SU-DHL-6 (cell line): Measurements from ENCODE around the gene CCDC170.
"Not testable (repeated sequence)": the region's sequence is repeated elsewhere in the genome, so short reads cannot be mapped to it uniquely, and the experiment has no call there.

Experiments used
- H2AFZ ChIP-seq: fragments of 200-600 bp; sonication (generic); 2 replicates; pipeline ENCODE4 v1.6.1; 2014; ENCODE audit warnings: low read depth, mild to moderate bottlenecking, moderate library complexity, mixed read lengths, antibody characterized with exemption, low read length; ENCODE audit not compliant: severe bottlenecking
- H3F3A ChIP-seq: fragments of 200-600 bp; shearing (Covaris generic); 2 replicates; pipeline ENCODE4 v1.6.0; 2016; ENCODE audit warnings: antibody characterized with exemption, mild to moderate bottlenecking; ENCODE audit not compliant: insufficient read depth
- H3K27ac ChIP-seq: fragments of 200-600 bp; sonication (generic); 2 replicates; pipeline ENCODE4 v1.5.1; 2016; ENCODE audit warnings: low read depth, mild to moderate bottlenecking, low read length, moderate library complexity, mixed read lengths
- H3K27me3 ChIP-seq: fragments of 200-600 bp; sonication (generic), shearing (Covaris generic); 2 replicates; pipeline ENCODE4 v1.6.0; 2014; ENCODE audit warnings: mild to moderate bottlenecking, low read length
- H3K36me3 ChIP-seq: fragments of 200-600 bp; sonication (generic); 2 replicates; pipeline ENCODE4 v1.6.1; 2014; ENCODE audit warnings: mild to moderate bottlenecking, low read length, mixed read lengths
- H3K4me2 ChIP-seq: fragments of 300-600, 200-600 bp; shearing (Covaris generic), sonication (generic); 2 replicates; pipeline ENCODE4 v1.6.0; 2014; ENCODE audit warnings: low read length, low read depth, mild to moderate bottlenecking; ENCODE audit not compliant: poor library complexity, severe bottlenecking
- H3K4me3 ChIP-seq: fragments of 200-600 bp; sonication (generic); 2 replicates; pipeline ENCODE4 v1.5.1; 2014; ENCODE audit warnings: antibody characterized with exemption, low read length, mild to moderate bottlenecking, mixed read lengths; ENCODE audit not compliant: insufficient read depth, poor library complexity, severe bottlenecking
- H3K79me2 ChIP-seq: fragments of 200-600 bp; sonication (generic); 2 replicates; pipeline ENCODE4 v1.6.1; 2014; ENCODE audit warnings: mild to moderate bottlenecking, low read length, moderate library complexity; ENCODE audit not compliant: insufficient read depth
- H3K9ac ChIP-seq: fragments of 200-600 bp; sonication (generic); 2 replicates; pipeline ENCODE4 v1.7.0; 2014; ENCODE audit warnings: mild to moderate bottlenecking, low read length
- H3K9me2 ChIP-seq: fragments of 200-600 bp; sonication (generic); replicated peaks from 2 replicates; pipeline ENCODE4 v1.6.1; 2014; ENCODE audit warnings: low read length; ENCODE audit not compliant: insufficient read depth
- H3K9me3 ChIP-seq: fragments of 200-600 bp; sonication (generic); 2 replicates; pipeline ENCODE4 v1.6.1; 2014; ENCODE audit warnings: low read length, mixed read lengths; ENCODE audit not compliant: insufficient read depth
- H4K20me1 ChIP-seq: fragments of 200-600 bp; sonication (generic); 2 replicates; pipeline ENCODE4 v1.6.1; 2014; ENCODE audit warnings: low read depth, mild to moderate bottlenecking, antibody characterized with exemption, low read length, moderate library complexity, mixed read lengths
- CTCF ChIP-seq: fragments of 200-600 bp; sonication (generic); IDR thresholded peaks from one replicate; pipeline ENCODE4 v1.5.1; 2017; ENCODE audit warnings: antibody characterized with exemption, mild to moderate bottlenecking, low read length, moderate library complexity; ENCODE audit not compliant: insufficient read depth, poor library complexity, severe bottlenecking
- EZH2phosphoT487 ChIP-seq: fragments of 200-600 bp; sonication (generic), shearing (Covaris generic); conservative IDR thresholded peaks from 2 replicates; pipeline ENCODE4 v1.6.1; 2018; ENCODE audit warnings: mild to moderate bottlenecking, antibody characterized with exemption, low read length, moderate library complexity, mixed read lengths

The CCDC170 gene

GRCh38 chr6:151509048-151509447 is 15.2 kb downstream of the CCDC170 start:
- H3K36me3 ChIP-seq, result no peaks in the 10 kb centered on the region
- H3F3A ChIP-seq, result no peaks in the 10 kb centered on the region
- no peaks in the 10 kb centered on the region for H3K79me2 ChIP-seq
- no peaks in the 10 kb centered on the region for H3K27me3 ChIP-seq
- H3K9me2 ChIP-seq, result no peaks in the 10 kb centered on the region
- H3K9me3 ChIP-seq, result no peaks in the 10 kb centered on the region
- no peak for TF ChIP-seq CTCF
- no peaks in the 10 kb centered on the region for H4K20me1 ChIP-seq
- H3K9ac ChIP-seq, result no peak overlapping the region
- no peak overlapping the region for H3K4me2 ChIP-seq
- no peak overlapping the region for H2AFZ ChIP-seq
- H3K4me3 ChIP-seq, result no peak overlapping the region
- H3K27ac ChIP-seq, result no peak overlapping the region

DNA sequence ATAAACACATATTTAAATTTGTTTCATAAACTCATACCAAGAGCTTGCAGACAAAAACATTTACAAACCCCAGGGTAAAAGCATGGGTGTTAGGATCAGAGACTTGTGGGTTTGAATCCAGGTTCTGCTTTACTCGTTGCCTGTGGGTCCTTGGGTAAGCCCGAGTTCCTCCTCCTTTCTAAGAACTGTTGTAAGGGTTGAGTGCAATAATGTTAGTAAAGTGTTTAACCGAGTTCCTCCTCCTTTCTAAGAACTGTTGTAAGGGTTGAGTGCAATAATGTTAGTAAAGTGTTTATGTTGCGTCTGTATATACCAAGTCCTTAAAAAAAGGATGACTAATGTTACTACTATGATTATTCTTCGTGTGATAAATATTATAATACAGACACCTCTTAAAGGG is 18.7 kb downstream of the CCDC170 start:
- Histone ChIP-seq H3F3A (no peaks in the 10 kb centered on the region), H3K4me3 (no peak overlapping the region), H3K9me3 (no peaks in the 10 kb centered on the region), H3K79me2 (no peaks in the 10 kb centered on the region), H3K27me3 (no peaks in the 10 kb centered on the region), H3K9ac (no peak overlapping the region), H3K4me2 (no peak overlapping the region), H2AFZ (no peak overlapping the region), H3K36me3 (no peaks in the 10 kb centered on the region), H3K9me2 (no peaks in the 10 kb centered on the region), H4K20me1 (no peaks in the 10 kb centered on the region), H3K27ac (no peak overlapping the region)
- TF ChIP-seq CTCF, result no peak

GRCh38 chr6:151514000-151514730 is 20.3 kb downstream of the CCDC170 start:
- H3F3A ChIP-seq, result no peaks in the 10 kb centered on the region
- no peak overlapping the region for H3K27ac ChIP-seq
- no peak overlapping the region for H3K4me3 ChIP-seq
- H3K9ac ChIP-seq, result no peak overlapping the region
- no peaks in the 10 kb centered on the region for H3K79me2 ChIP-seq
- TF ChIP-seq EZH2phosphoT487, result no peak
- no peak for TF ChIP-seq CTCF
- no peaks in the 10 kb centered on the region for H3K27me3 ChIP-seq
- H3K4me2 ChIP-seq, result no peak overlapping the region
- H3K9me2 ChIP-seq, result no peaks in the 10 kb centered on the region
- H2AFZ ChIP-seq, result no peak overlapping the region
- no peaks in the 10 kb centered on the region for H3K9me3 ChIP-seq
- H3K36me3 ChIP-seq, result no peaks in the 10 kb centered on the region
- no peaks in the 10 kb centered on the region for H4K20me1 ChIP-seq

DNA sequence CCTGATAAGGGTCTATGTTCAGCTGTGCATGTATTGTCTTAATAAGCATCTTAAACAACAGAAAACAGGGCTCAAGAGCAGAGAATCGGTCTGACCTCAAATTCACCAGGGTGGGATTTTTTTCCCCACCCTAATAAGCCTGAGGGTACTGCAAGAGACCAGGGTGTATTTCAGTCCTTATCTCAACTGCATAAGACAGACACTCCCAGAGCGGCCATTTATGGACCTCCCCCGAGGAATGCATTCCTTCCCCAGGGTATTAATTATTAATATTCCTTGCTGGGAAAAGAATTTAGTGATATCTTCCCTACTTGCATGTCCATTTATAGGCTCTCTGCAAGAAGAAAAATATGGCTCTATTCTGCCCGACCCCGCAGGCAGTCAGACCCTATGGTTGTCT is 25.2 kb downstream of the CCDC170 start:
- H3K27me3 ChIP-seq, H3K9me3 ChIP-seq, H2AFZ ChIP-seq, H3K9ac ChIP-seq, H3K4me2 ChIP-seq, H3K79me2 ChIP-seq, H3K27ac ChIP-seq, H3K9me2 ChIP-seq, H4K20me1 ChIP-seq, H3K4me3 ChIP-seq, H3F3A ChIP-seq, H3K36me3 ChIP-seq: not testable (repeated sequence)
